ENCODE results near the gene SYS1. TPM values are rescaled to one million over a fixed set of nuclear protein-coding genes. Genes with fewer than 3 reads are reported as not detected.

SYS1 gene
- total RNA-seq, 1 donor from 2014 or later = 10.5 TPM

DNA sequence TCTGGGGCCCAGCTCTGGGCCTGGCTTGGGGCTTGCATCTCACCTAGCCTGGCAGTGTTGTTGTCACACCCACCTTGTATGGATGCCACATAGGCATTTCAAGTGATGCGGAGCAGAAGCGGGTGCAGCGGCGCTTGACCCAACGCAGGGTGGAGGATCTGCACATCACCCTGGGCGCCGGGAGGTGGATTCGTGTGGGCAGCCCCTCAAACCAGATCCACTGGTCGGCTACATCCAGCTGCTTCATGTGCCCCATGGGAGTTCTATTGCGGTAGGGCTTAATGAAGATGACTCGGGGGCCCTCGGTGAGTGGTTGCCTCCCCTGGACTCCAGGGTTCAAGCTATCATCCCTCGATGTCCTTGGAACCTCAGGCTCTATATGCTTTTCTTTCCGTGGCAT, 12.0 kb downstream of the SYS1 start:
- Histone ChIP-seq H3K27ac (no peak overlapping the region), H3K4me3 (no peak overlapping the region)

DNA sequence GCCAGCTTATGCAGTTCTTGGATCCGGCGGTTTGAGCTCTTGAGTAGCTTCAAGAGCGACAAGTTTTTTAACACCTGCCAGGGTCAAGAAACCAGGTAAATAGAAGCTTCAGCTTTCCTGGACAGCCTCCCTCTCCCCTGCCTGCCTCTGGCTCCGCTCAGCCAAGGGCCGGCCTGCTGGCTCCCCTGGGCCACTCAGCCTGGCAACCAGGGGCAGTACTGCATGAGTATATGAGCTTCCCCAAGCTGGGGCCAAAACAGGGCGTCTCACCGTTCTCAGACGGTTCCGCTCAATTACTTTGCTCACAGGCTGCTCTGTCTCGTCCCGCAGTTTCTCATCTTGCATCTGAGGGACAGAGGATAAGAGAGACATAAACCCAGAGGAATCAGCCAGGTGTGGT, 14.3 kb downstream of the SYS1 start:
- Mint-ChIP-seq H3K36me3 (no peaks in the 10 kb centered on the region), H3K4me1 (peaks cover 26% of the 10 kb centered on the region), H3K9me3 (no peaks in the 10 kb centered on the region), H3K27ac (no peak overlapping the region), H3K27me3 (ENCODE audit: insufficient read depth, low read depth) (peaks cover 4% of the 10 kb centered on the region), H3K4me3 (no peak overlapping the region)
- Histone ChIP-seq H3K27ac (no peak overlapping the region), H2AFZ (replicated peaks) (no peak overlapping the region), H3K79me2 (ENCODE audit: low read depth) (no peaks in the 10 kb centered on the region), H3K9me3 (ENCODE audit: low read depth) (no peaks in the 10 kb centered on the region), H3K36me3 (no peaks in the 10 kb centered on the region), H3K27me3 (peaks cover 14% of the 10 kb centered on the region), H3F3A (ENCODE audit: low read depth) (peaks cover 3% of the 10 kb centered on the region), H3K4me1 (peaks cover 20% of the 10 kb centered on the region), H3K4me3 (no peak overlapping the region), H3K4me2 (no peak overlapping the region), H4K20me1 (ENCODE audit: low read depth) (peaks cover 6% of the 10 kb centered on the region), H3K9ac (no peak overlapping the region)
- DNase-seq (ENCODE audit: low spot score) = no peak
- TF ChIP-seq, protein P1, sequence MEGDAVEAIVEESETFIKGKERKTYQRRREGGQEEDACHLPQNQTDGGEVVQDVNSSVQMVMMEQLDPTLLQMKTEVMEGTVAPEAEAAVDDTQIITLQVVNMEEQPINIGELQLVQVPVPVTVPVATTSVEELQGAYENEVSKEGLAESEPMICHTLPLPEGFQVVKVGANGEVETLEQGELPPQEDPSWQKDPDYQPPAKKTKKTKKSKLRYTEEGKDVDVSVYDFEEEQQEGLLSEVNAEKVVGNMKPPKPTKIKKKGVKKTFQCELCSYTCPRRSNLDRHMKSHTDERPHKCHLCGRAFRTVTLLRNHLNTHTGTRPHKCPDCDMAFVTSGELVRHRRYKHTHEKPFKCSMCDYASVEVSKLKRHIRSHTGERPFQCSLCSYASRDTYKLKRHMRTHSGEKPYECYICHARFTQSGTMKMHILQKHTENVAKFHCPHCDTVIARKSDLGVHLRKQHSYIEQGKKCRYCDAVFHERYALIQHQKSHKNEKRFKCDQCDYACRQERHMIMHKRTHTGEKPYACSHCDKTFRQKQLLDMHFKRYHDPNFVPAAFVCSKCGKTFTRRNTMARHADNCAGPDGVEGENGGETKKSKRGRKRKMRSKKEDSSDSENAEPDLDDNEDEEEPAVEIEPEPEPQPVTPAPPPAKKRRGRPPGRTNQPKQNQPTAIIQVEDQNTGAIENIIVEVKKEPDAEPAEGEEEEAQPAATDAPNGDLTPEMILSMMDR (IDR thresholded peaks at IDR 0.05) = no peak
- no peak for TF ChIP-seq EZH2phosphoT487 (IDR thresholded peaks at IDR 0.05)
- TF ChIP-seq EZH2 (IDR thresholded peaks at IDR 0.05) = no peak

More for the DNA sequence above, 12.0 kb downstream of the SYS1 start:
- Histone ChIP-seq H3K4me1 (peaks cover 20% of the 10 kb centered on the region), H3K27me3 (peaks cover 17% of the 10 kb centered on the region), H3K9me3 (ENCODE audit: low read depth) (no peaks in the 10 kb centered on the region), H2AFZ (replicated peaks) (no peak overlapping the region), H3K9ac (no peak overlapping the region), H3K79me2 (ENCODE audit: low read depth) (no peaks in the 10 kb centered on the region), H3K4me2 (no peak overlapping the region), H3K36me3 (no peaks in the 10 kb centered on the region), H4K20me1 (ENCODE audit: low read depth) (peaks cover 6% of the 10 kb centered on the region), H3F3A (ENCODE audit: low read depth) (peaks cover 3% of the 10 kb centered on the region)
- peaks cover 3% of the 10 kb centered on the region for H3K27me3 Mint-ChIP-seq (ENCODE audit: insufficient read depth, low read depth)
- H3K27ac Mint-ChIP-seq = no peak overlapping the region
- no peaks in the 10 kb centered on the region for H3K36me3 Mint-ChIP-seq
- no peaks in the 10 kb centered on the region for H3K9me3 Mint-ChIP-seq
- peaks cover 26% of the 10 kb centered on the region for H3K4me1 Mint-ChIP-seq
- H3K4me3 Mint-ChIP-seq = no peak overlapping the region
- no peak for TF ChIP-seq EZH2 (IDR thresholded peaks at IDR 0.05)
- DNase-seq (ENCODE audit: low spot score) = no peak

DNA sequence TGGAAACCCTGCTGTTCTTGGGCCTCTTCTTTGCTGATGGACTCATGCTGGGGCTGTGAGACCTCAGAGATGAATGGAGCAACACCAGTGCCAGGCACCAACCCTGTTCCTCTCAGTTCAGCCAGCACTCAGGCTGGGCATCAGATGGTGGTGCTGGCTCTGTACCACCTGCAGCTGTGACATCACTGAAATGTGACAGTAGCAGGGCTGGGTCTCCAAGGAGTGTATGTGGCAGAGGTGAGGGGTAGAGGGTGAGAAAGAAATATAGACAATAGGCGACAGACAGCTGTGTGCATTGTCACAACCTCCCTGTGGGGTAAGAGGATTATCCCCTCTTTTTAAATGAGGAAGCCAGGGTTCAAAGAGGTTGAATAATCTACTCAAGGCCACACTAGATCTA, 15.2 kb downstream of the SYS1 start, which contains the start of gene TP53TG5:
Gene TP53TG5 (minus strand): TSS at position 135 of the 400 bp plus-strand sequence. CDS start 89 bp downstream, at position 46.
- no peak within 1 kb of the TSS for H2AFZ ChIP-seq (replicated peaks)
- H3K36me3 ChIP-seq = no peaks in the 10 kb centered on the region
- H3K4me2 ChIP-seq = peak within 1 kb of the TSS; percentile 43
- H3K79me2 ChIP-seq (ENCODE audit: low read depth) = no peaks in the 10 kb centered on the region
- H4K20me1 ChIP-seq (ENCODE audit: low read depth) = peaks cover 6% of the 10 kb centered on the region
- H3K4me1 ChIP-seq = peaks cover 20% of the 10 kb centered on the region
- H3K27ac ChIP-seq = no peak within 1 kb of the TSS
- TF ChIP-seq EZH2 (IDR thresholded peaks at IDR 0.05) (no peak), EZH2phosphoT487 (IDR thresholded peaks at IDR 0.05) (no peak)
- TF ChIP-seq, protein P1 (IDR thresholded peaks at IDR 0.05) = no peak
- Mint-ChIP-seq H3K4me1 (peaks cover 26% of the 10 kb centered on the region), H3K27ac (peak within 1 kb of the TSS; percentile 66), H3K9me3 (no peaks in the 10 kb centered on the region), H3K36me3 (no peaks in the 10 kb centered on the region), H3K27me3 (ENCODE audit: insufficient read depth, low read depth) (peaks cover 4% of the 10 kb centered on the region), H3K4me3 (no peak within 1 kb of the TSS)
- H3K9ac ChIP-seq = no peak within 1 kb of the TSS
- H3K4me3 ChIP-seq = no peak within 1 kb of the TSS
- H3K27me3 ChIP-seq = peaks cover 5% of the 10 kb centered on the region
- DNase-seq (ENCODE audit: low spot score) = peak; percentile 68
- H3K9me3 ChIP-seq (ENCODE audit: low read depth) = no peaks in the 10 kb centered on the region
- H3F3A ChIP-seq (ENCODE audit: low read depth) = peaks cover 3% of the 10 kb centered on the region

DNA sequence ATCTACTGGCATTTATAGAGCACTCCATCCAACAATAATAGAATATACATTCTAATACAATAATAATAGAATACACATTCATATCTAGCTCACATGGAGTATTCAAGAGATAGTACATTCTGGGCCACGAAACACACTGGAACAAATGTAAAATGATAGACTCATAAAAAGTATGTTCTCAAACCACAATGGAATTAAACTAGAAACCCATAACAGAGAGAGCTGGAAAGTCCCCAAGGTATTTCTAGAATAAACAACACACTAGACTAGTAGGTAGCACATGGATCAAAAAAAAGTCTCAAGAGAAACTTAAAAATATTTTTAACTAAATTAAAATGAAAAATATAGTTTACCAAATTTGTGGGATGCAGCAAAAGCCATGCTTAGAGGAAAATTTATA, 24.3 kb downstream of the SYS1 start:
- no peaks in the 10 kb centered on the region for H3K36me3 ChIP-seq
- Mint-ChIP-seq H3K27ac (no peak overlapping the region), H3K36me3 (peaks cover 5% of the 10 kb centered on the region), H3K27me3 (ENCODE audit: insufficient read depth, low read depth) (peaks cover 2% of the 10 kb centered on the region), H3K4me1 (no peaks in the 10 kb centered on the region), H3K9me3 (peaks cover 4% of the 10 kb centered on the region), H3K4me3 (no peak overlapping the region)
- no peak for TF ChIP-seq EZH2 (IDR thresholded peaks at IDR 0.05)
- TF ChIP-seq, protein P1 (IDR thresholded peaks at IDR 0.05) = no peak
- no peak for TF ChIP-seq EZH2phosphoT487 (IDR thresholded peaks at IDR 0.05)
- no peak overlapping the region for H3K27ac ChIP-seq
- H2AFZ ChIP-seq (replicated peaks) = no peak overlapping the region
- H3K79me2 ChIP-seq (ENCODE audit: low read depth) = no peaks in the 10 kb centered on the region
- no peak overlapping the region for H3K4me3 ChIP-seq
- H3K4me2 ChIP-seq = no peak overlapping the region
- no peaks in the 10 kb centered on the region for H4K20me1 ChIP-seq (ENCODE audit: low read depth)
- H3F3A ChIP-seq (ENCODE audit: low read depth) = no peaks in the 10 kb centered on the region
- H3K4me1 ChIP-seq = no peaks in the 10 kb centered on the region
- H3K9me3 ChIP-seq (ENCODE audit: low read depth) = no peaks in the 10 kb centered on the region
- no peaks in the 10 kb centered on the region for H3K27me3 ChIP-seq
- no peak overlapping the region for H3K9ac ChIP-seq
- no peak for DNase-seq (ENCODE audit: low spot score)
